Activated CD8-positive, alpha-beta memory T cell treated with anti-CD3 and anti-CD28 coated beads for 24 hours (primary cell): ENCODE data around the gene RNU1-3.

Experiments
- DNase-seq: peaks from one replicate; pipeline ENCODE4 v3.0.0-alpha.2; 2020

Gene RNU1-3

GRCh38 chr1:16636551-16637195, 30.1 kb downstream of the RNU1-3 start:
- peak; percentile 57 for DNase-seq

GRCh38 chr1:16635959-16636358, 30.8 kb downstream of the RNU1-3 start:
- peak; percentile 57 for DNase-seq

- peak; percentile 58 for DNase-seq
These were observed 33.0 kb downstream of the RNU1-3 start for GRCh38 chr1:16633540-16634282.

- peak; percentile 60 for DNase-seq
These were observed 34.5 kb downstream of the RNU1-3 start for GRCh38 chr1:16632044-16632850.

GRCh38 chr1:16631248-16632043, 35.3 kb downstream of the RNU1-3 start:
- DNase-seq = peak; percentile 65

GRCh38 chr1:16630661-16631247, 36.0 kb downstream of the RNU1-3 start:
- DNase-seq = peak; percentile 61

GRCh38 chr1:16629916-16630530, 36.7 kb downstream of the RNU1-3 start:
- DNase-seq = peak; percentile 66

- DNase-seq = peak; percentile 69
These were observed 38.2 kb downstream of the RNU1-3 start for GRCh38 chr1:16628361-16629111.

- peak; percentile 64 for DNase-seq
These were observed 40.3 kb downstream of the RNU1-3 start for GRCh38 chr1:16626409-16626983.

GRCh38 chr1:16625497-16626408, 41.0 kb downstream of the RNU1-3 start:
- peak; percentile 67 for DNase-seq

- peak; percentile 64 for DNase-seq
These were observed 42.7 kb downstream of the RNU1-3 start for GRCh38 chr1:16623812-16624719.

- peak; percentile 62 for DNase-seq
These were observed 43.4 kb downstream of the RNU1-3 start for GRCh38 chr1:16623337-16623736.

GRCh38 chr1:16621681-16622315, 45.0 kb downstream of the RNU1-3 start:
- peak; percentile 71 for DNase-seq

GRCh38 chr1:16621300-16621658, 45.5 kb downstream of the RNU1-3 start:
- no peak for DNase-seq

- DNase-seq = peak; percentile 62
These were observed 46.8 kb downstream of the RNU1-3 start for GRCh38 chr1:16619803-16620501.

- DNase-seq = peak; percentile 62
These were observed 48.0 kb downstream of the RNU1-3 start for GRCh38 chr1:16618719-16619118.
